Right hindlimb (tissue), 1 donor: ENCODE data around the gene CCDC197.

Source experiments
- DNase-seq: peaks from one replicate; pipeline ENCODE4 v3.0.0-alpha.2; 2018

Gene CCDC197

DNA sequence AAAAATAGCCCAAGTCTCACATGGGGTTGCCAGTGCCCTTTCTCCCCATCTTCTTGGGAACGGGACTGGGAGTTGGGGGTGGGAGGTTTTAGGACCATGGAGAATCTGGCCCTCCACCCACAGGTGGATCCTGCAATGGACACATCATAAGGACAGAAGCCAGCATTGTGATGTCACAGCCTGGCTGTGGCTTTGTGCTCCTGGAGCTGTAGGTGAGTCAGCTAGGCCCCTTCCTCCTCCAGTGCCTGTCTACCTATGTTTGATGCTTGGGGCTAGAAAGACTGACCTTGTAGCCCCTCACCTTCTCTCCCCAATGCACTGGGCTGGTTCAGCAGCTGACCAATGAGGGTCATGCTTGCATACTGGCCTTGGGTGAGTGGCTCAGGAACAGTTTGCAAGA lies at the start of gene CCDC197:
TSS of gene CCDC197 (plus strand) at position 220 of the 400 bp plus-strand sequence. CDS start 831 bp downstream, outside the sequence.
- DNase-seq = no peak

DNA sequence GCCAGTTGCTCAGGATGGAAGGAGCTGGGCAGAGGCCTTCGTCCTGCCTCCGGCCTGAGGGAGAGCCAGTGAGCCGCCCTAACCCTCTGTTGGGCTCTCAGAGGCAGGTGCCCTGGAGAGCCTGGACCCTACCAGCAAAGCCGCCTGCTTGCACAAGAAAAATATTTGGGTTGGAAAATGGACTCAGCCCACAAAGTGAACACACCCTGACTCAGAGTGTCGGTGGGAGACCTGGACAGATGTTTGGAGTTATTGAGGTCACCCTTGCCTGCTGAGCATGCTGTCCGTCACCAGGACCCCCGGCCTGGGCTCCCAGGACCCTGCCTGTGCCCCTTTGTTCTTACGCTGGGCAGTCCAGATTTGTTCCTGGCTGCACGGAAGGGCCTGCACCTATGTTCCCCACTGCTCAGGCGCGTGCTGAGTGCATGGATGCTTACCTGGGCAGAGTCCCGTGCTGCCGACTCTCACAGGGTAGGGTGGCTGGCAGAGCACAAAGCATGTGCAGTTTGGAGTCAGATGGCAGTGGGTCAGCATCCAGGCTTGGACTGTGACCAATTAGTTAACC lies 47.5 kb upstream of the CCDC197 start:
- no peak for DNase-seq

DNA sequence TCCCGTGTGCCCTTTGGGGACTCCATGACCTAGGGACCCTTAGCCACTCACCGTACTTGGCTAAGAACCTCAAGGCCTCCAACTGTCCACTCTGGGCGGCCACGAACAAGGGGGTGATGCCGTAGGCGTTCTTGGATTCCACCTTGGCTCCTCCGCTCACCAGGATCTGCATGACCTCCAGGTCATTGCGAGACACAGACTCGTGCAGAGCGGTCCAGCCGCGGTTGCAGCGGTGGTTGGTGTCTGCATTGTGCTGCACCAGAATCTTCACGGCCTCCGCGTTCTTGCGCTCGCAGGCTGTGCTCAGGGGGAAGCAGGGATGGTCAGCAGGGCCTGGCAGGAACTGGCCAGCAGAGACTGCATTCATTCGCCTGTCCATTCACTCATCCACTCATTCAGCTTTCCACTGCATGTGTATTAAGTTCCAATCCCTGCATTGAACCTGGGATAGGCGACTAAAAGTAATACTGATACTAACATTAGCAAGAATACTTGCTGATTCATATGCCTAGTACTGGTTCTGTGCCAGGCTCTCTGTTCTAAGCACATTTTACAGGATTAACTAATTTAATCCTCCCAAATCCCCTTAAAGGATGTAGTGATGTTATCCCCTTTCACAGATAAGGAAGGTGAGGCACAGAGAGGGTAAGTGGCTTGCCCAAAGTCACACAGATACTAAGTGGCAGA lies 46.0 kb upstream of the CCDC197 start:
- no peak for DNase-seq

DNA sequence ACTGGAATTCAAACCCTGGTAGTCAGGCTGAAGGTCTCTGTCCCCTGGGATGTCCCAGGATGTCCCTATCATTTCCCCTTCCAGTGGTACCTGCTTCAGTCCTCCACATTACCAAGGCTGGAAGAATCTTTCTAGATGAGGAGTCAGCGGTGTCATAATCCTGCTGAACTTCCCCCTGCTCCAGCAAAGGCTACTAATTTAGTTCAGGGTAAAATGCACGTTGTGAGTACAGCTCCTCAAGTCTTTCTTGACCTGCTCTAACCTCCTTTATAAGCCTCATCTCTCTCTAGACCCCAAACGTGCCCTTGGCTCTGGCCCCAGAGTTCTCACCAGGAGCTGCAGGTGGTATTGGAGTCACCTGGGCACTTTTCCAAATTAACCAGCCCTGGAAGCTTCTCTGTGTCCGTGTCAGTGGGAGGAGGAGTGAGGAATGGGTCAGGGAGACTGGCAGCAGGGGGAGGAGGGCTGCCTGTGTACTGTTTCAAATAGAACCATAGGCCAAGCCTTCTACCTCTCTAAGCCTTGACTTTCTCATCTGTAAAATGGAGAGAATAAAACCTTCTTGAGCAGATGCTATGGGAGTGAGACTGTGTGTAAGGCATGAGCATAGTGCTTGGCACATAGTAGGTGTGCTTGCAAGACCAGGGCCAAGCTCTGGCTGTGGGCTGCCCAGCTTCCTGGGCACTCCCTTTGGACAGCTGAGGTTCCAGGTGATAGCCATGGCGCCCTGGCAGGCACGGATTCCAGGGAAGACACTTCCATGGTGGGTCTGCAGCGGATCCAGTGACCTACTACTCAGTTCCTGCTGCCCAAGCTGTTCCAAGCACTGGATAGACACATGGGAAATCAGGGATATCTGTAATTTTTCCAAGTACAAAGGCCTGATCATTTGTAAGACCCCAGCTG lies 45.2 kb upstream of the CCDC197 start:
- DNase-seq = no peak

- no peak for DNase-seq
Measured at GRCh38 chr14:93952829-93953228, 44.3 kb upstream of the CCDC197 start.

GRCh38 chr14:93953263-93953662 lies 43.8 kb upstream of the CCDC197 start:
- DNase-seq = no peak

- peak; percentile 64 for DNase-seq
Measured at GRCh38 chr14:93953739-93954515, 43.2 kb upstream of the CCDC197 start.

DNA sequence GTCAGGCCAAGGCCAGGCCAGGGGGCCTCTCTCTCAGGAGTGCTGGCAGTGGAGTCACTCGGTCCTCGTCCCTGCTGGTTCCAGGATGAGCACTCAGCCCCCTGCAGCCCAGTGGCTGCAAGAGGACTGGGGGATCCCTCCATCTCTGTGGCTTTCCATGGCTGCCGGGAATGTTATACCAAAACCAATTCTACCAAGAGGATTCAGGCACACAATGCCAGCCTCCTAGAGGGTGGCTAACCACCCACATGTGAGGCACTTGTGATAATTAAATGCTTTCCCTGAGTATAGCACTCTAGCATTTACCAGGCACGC lies 42.6 kb upstream of the CCDC197 start:
- no peak for DNase-seq

GRCh38 chr14:93954900-93955849 lies 41.9 kb upstream of the CCDC197 start:
- DNase-seq = no peak

DNA sequence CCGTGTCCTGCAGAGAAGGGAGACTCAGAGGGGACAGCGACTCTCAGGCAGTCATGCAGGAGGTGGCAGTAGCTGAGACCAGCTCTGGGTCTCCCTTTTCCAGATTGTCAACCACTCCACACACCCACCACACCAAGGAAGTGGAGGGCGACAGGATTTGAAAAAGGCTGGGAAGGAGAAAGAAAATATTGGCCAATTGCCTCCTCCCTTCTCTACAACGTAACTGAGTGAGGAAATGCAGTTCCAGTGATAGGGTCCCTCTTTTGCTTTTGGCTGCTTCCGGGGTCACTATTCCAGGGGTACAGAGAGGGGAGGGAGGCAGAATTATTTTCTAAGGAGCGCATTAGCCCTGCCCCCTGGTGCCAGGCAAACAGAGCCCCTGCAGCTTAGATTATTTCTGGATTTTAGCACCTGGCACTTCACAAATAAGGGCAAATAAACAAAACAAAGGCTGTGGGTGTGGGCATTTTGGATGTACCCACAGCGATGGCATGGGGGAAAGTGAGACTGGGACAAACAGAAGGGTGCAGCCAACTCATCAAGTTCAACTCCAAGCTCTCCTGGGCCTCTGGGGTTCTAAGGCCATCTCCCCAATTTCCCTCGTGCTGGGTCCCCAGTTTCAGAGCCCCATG lies 41.1 kb upstream of the CCDC197 start:
- DNase-seq = no peak

- peak; percentile 63 for DNase-seq
Measured at GRCh38 chr14:93956514-93957332, 40.4 kb upstream of the CCDC197 start.

- DNase-seq = no peak
Measured at GRCh38 chr14:93957333-93957710, 39.8 kb upstream of the CCDC197 start.

GRCh38 chr14:93957751-93958566 lies 39.1 kb upstream of the CCDC197 start:
- no peak for DNase-seq

- DNase-seq = no peak
Measured at GRCh38 chr14:93958567-93959238, 38.4 kb upstream of the CCDC197 start.

- no peak for DNase-seq
Measured at GRCh38 chr14:93959239-93960107, 37.6 kb upstream of the CCDC197 start.

DNA sequence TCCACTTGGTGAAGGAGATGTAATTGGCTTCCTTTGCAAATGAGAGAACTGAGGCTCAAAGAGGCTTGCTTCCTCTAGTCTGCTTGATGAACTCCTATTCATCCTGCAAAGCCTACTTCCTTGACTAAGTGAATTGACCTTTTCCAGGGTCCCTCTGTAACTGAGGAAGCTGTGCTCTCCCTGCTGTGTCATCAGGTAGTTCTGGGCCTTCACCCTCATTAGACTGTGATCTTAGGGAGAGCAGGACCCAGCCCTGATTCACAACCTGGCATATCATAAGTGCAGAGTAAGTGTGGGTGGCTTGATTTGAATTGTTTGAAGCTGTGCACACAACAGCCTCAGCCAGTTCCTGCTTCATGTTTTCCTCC lies 37.0 kb upstream of the CCDC197 start:
- DNase-seq = no peak

- DNase-seq = no peak
Measured at GRCh38 chr14:93960774-93961438, 36.2 kb upstream of the CCDC197 start.

- no peak for DNase-seq
Measured at GRCh38 chr14:93961620-93962019, 35.5 kb upstream of the CCDC197 start.
